Measurements from ENCODE around the gene GOLGA6D.
"Not testable (repeated sequence)": the region's sequence is repeated elsewhere in the genome, so short reads cannot be mapped to it uniquely, and the experiment has no call there.

The GOLGA6D gene

GRCh38 chr15:75343953-75344352, 61.3 kb downstream of the GOLGA6D start:
- not testable (repeated sequence) for DNase-seq; H3K27ac ChIP-seq (ENCODE audit: insufficient read depth, low read length, poor library complexity, severe bottlenecking); H3K4me3 ChIP-seq (ENCODE audit: insufficient read depth, low read depth, low read length, poor library complexity, severe bottlenecking); H3K36me3 ChIP-seq (ENCODE audit: control insufficient read depth, insufficient read depth, low read length); H3K27me3 ChIP-seq (replicated peaks; ENCODE audit: control insufficient read depth, insufficient read depth, low read length, poor library complexity, severe bottlenecking); H3K9me3 ChIP-seq (ENCODE audit: control insufficient read depth, low read length)
- peaks cover 13% of the 10 kb centered on the region for H3K4me1 ChIP-seq (ENCODE audit: control insufficient read depth, insufficient read depth, low read length, poor library complexity, severe bottlenecking)
